HepG2 (cell line): ENCODE results near the gene SLC4A8. TPM values are rescaled to one million over a fixed set of nuclear protein-coding genes. Genes with fewer than 3 reads are reported as not detected.

Experiments
- ATAC-seq: fragments of 200-7000 bp; cut with Tn5 transposase; 3 replicates; pipeline ENCODE4 v1.9.1; 2020; ENCODE audit warnings: mild to moderate bottlenecking, moderate library complexity
- BruUV-seq: library from RNA; stranded (reverse); fragments of 400-500 nt; replicated peaks from 2 replicates; lab custom pipeline; 2021; lab: Mats Ljungman, UMichigan
- CTCF ChIA-PET: fragments of 300-600 bp; formaldehyde crosslinking; extraction: SDS; loops from one replicate; lab custom pipeline; 2021; ENCODE audit warnings: low total read pairs, inconsistent platforms, low intra/inter-chr PET ratio; lab: Yijun Ruan, JAX
- POLR2A ChIA-PET: fragments of 350-600 bp; sonication (Branson Sonifier 250); formaldehyde crosslinking; loops from one replicate; lab custom pipeline; 2020; ENCODE audit warnings: antibody characterized with exemption, inconsistent platforms; lab: Yijun Ruan, JAX
- DNase-seq: peaks from one replicate; pipeline ENCODE4 v3.0.0-alpha.2; 2015; ENCODE audit warnings: low spot score
- FAIRE-seq: peaks from 3 replicates; lab custom pipeline; 2011; peaks lifted over from hg19 to GRCh38; lab: Jason Lieb, UNC
- H2AFZ ChIP-seq: one replicate; pipeline ENCODE4 v1.6.1; 2011; ENCODE audit warnings: low read length, inconsistent platforms
- H3K27ac ChIP-seq: fragments of 300-600 bp; 3 replicates; pipeline ENCODE4 v1.8.0; 2011; ENCODE audit warnings: mixed run types, mild to moderate bottlenecking, mixed read lengths, low read length, inconsistent platforms; ENCODE audit not compliant: insufficient read depth; ENCODE audit errors: extremely low read length
- H3K27me3 ChIP-seq, 2 experiments: fragments of 200-600 bp in 1 of 2; 2 replicates in 1 of 2; 3 replicates in 1 of 2; pipeline versions ENCODE4 v1.6.0 to v1.8.0; 2011; ENCODE audit warnings: low read length in 2 of 2, mild to moderate bottlenecking in 2 of 2, moderate library complexity in 2 of 2, inconsistent platforms in 1 of 2; ENCODE audit not compliant: insufficient read depth in 2 of 2, control insufficient read depth in 1 of 2
- H3K36me3 ChIP-seq, 2 experiments: fragments of 200-600 bp in 1 of 2; replicated peaks in 1 of 2; 2 replicates in 1 of 2; 3 replicates in 1 of 2; pipeline versions ENCODE4 v1.5.1 to v1.8.0; 2011; ENCODE audit warnings: low read length in 2 of 2, inconsistent platforms in 1 of 2; ENCODE audit not compliant: insufficient read depth in 2 of 2, control insufficient read depth in 1 of 2
- H3K4me1 ChIP-seq: 2 replicates; pipeline ENCODE4 v1.5.1; 2012; ENCODE audit warnings: low read length, inconsistent platforms; ENCODE audit not compliant: insufficient read depth
- H3K4me2 ChIP-seq: 2 replicates; pipeline ENCODE4 v1.6.0; 2011; ENCODE audit warnings: low read depth, low read length, inconsistent platforms
- H3K4me3 ChIP-seq, 3 experiments: fragments of 200-600 bp in 1 of 3; sonication (generic), shearing (Covaris generic) in 1 of 3; replicated peaks in 1 of 3; 2 replicates each; pipeline ENCODE4 v1.5.1; 2011 to 2016; ENCODE audit warnings: low read length in 3 of 3, inconsistent platforms in 2 of 3, low read depth in 2 of 3, mild to moderate bottlenecking in 2 of 3, control low read depth in 1 of 3, mixed read lengths in 1 of 3; ENCODE audit not compliant: insufficient read depth in 1 of 3
- H3K79me2 ChIP-seq: one replicate; pipeline ENCODE4 v1.6.1; 2011; ENCODE audit warnings: low read length, inconsistent platforms; ENCODE audit not compliant: insufficient read depth
- H3K9ac ChIP-seq: 2 replicates; pipeline ENCODE4 v1.6.0; 2011; ENCODE audit warnings: mild to moderate bottlenecking, low read depth, low read length, inconsistent platforms; ENCODE audit not compliant: insufficient read depth
- H3K9me3 ChIP-seq: 2 replicates; pipeline ENCODE4 v1.5.1; 2012; ENCODE audit warnings: mild to moderate bottlenecking, low read length
- H4K20me1 ChIP-seq: 2 replicates; pipeline ENCODE4 v1.6.0; 2011; ENCODE audit warnings: inconsistent platforms, mild to moderate bottlenecking, low read length, moderate library complexity; ENCODE audit not compliant: insufficient read depth
- ATF3 ChIP-seq: sonication (generic); formaldehyde crosslinking; IDR thresholded peaks from 2 replicates; pipeline ENCODE4 v1.4.0; 2020; ENCODE audit warnings: missing genetic modification reagents
- BCL6 ChIP-seq: IDR thresholded peaks from 2 replicates; pipeline ENCODE4 v1.6.1; 2016; ENCODE audit warnings: missing genetic modification reagents, missing compliant biosample characterization
- CREBL2 ChIP-seq: sonication (generic); formaldehyde crosslinking; IDR thresholded peaks from 2 replicates; pipeline ENCODE4 v1.8.1; 2023; ENCODE audit warnings: missing genetic modification reagents, mild to moderate bottlenecking, borderline replicate concordance
- GPBP1L1 ChIP-seq: sonication (generic); formaldehyde crosslinking; IDR thresholded peaks from 2 replicates; pipeline ENCODE4 v1.5.0; 2020; ENCODE audit warnings: mild to moderate bottlenecking, missing genetic modification reagents
- HINFP ChIP-seq: sonication (generic); formaldehyde crosslinking; IDR thresholded peaks from 2 replicates; pipeline ENCODE4 v1.4.0; 2020; ENCODE audit warnings: low read depth, mild to moderate bottlenecking, missing genetic modification reagents
- KLF12 ChIP-seq: sonication (generic); formaldehyde crosslinking; IDR thresholded peaks from 2 replicates; pipeline ENCODE4 v1.4.0; 2020; ENCODE audit warnings: missing genetic modification reagents, borderline replicate concordance
- MTA1 ChIP-seq: sonication (generic); formaldehyde crosslinking; IDR thresholded peaks from 2 replicates; pipeline ENCODE4 v1.4.0; 2020; ENCODE audit warnings: missing genetic modification reagents, mild to moderate bottlenecking, borderline replicate concordance
- TIGD3 ChIP-seq: sonication (generic); formaldehyde crosslinking; IDR thresholded peaks from 2 replicates; pipeline ENCODE4 v1.5.1; 2020; ENCODE audit warnings: mild to moderate bottlenecking, missing genetic modification reagents, borderline replicate concordance
- TRIM24 ChIP-seq: sonication (generic); formaldehyde crosslinking; IDR thresholded peaks from 2 replicates; pipeline ENCODE4 v1.8.0; 2022; ENCODE audit warnings: mild to moderate bottlenecking, missing genetic modification reagents
- ZNF350 ChIP-seq: sonication (generic); formaldehyde crosslinking; IDR thresholded peaks from 2 replicates; pipeline ENCODE4 v1.4.0; 2020; ENCODE audit warnings: mild to moderate bottlenecking, low read depth, missing genetic modification reagents, borderline replicate concordance
- ZNF431 ChIP-seq: sonication (generic); formaldehyde crosslinking; IDR thresholded peaks from 2 replicates; pipeline ENCODE4 v1.9.0; 2022; ENCODE audit warnings: missing genetic modification reagents, low read depth, mild to moderate bottlenecking, borderline replicate concordance
- ZNF710 ChIP-seq: sonication (generic); formaldehyde crosslinking; IDR thresholded peaks from 2 replicates; pipeline ENCODE4 v1.5.0; 2020; ENCODE audit warnings: mild to moderate bottlenecking, missing genetic modification reagents, borderline replicate concordance
- WGBS: methylation state at CpG from one replicate; pipeline ENCODE4 v1.1.6; 2017; ENCODE audit warnings: low lambda C conversion rate; 5-methylcytosine and 5-hydroxymethylcytosine counted together
- in situ Hi-C: cut with HindIII; loops from 2 replicates; pipeline ENCODE4 v1.10.0; 2017; ENCODE audit warnings: low pct_unique_long_range_greater_than_20kb; ENCODE audit not compliant: extremely low pct_ligation_motif_present
- intact Hi-C: fragments of 100-400 bp; cut with micrococcal nuclease; formaldehyde crosslinking; loops from one replicate; pipeline ENCODE4 v1.10.0; 2022; ENCODE audit not compliant: unreplicated experiment
- polyA plus RNA-seq, 8 experiments: library from polyadenylated mRNA; depleted of rRNA in 3 of 8; stranded (reverse) in 7 of 8; unstranded in 1 of 8; fragments of >200 nt; fragmentation: Illumina TruSeq in 4 of 8; extraction: Trizol in 4 of 8; gene quantifications; 2 replicates each; pipeline versions ENCODE4 v1.2.1 to v1.2.3, GENCODE V29; 2011 to 2016; ENCODE audit warnings: low read depth in 4 of 8, missing spikeins in 1 of 8, mixed read lengths in 1 of 8; ENCODE audit not compliant: insufficient read depth in 1 of 8
- total RNA-seq, 5 experiments: library from RNA; depleted of rRNA; stranded (reverse); fragments of >200 nt; fragmentation: Illumina TruSeq; extraction: Trizol; gene quantifications; 2 replicates each; pipeline ENCODE4 v1.2.3, GENCODE V29; 2016; ENCODE audit warnings: low read depth in 1 of 5
- TF ChIP-seq, protein P1 (sequence below): sonication (generic); formaldehyde crosslinking; IDR thresholded peaks from 2 replicates; pipeline ENCODE4 v1.8.0; 2022; ENCODE audit warnings: mild to moderate bottlenecking, missing genetic modification reagents, moderate library complexity
- TF ChIP-seq, protein P2 (sequence below): sonication (generic); formaldehyde crosslinking; IDR thresholded peaks from 2 replicates; pipeline ENCODE4 v1.4.0; 2020; ENCODE audit warnings: missing genetic modification reagents

SLC4A8 gene
- total and polyA plus RNA-seq, 2 of the 13 experiments (the other 11 are each of a cell fraction or from before 2014, with no cell fraction given) = under 0.01 to 0.07 TPM

DNA sequence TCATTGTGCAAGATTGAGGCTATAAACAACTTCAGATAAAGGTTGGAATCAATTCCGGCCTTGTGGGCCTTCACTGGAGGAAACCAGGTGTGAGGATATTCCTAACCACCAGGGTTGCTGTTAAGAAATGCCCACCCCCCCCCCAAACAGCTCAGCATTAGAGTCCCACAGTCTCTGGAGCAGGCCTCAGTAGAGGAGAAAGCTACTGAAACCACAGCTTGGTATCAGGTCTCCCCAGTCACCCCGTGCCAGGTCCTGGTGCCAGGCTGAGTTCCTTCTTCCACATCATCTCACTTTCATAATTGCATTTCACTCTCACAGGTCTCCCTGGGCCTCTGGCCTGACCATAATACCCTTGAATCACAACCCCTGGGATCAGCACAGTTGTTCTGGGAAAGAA is 45.9 kb upstream of the SLC4A8 start (continued):
- TF ChIP-seq, protein P1, sequence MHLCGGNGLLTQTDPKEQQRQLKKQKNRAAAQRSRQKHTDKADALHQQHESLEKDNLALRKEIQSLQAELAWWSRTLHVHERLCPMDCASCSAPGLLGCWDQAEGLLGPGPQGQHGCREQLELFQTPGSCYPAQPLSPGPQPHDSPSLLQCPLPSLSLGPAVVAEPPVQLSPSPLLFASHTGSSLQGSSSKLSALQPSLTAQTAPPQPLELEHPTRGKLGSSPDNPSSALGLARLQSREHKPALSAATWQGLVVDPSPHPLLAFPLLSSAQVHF (CRISPR knock-in tag) = no peak
- TF ChIP-seq ZNF350 (CRISPR knock-in tag) (no peak), MTA1 (CRISPR knock-in tag) (no peak), TIGD3 (CRISPR knock-in tag) (no peak), GPBP1L1 (CRISPR knock-in tag) (no peak)
- TF ChIP-seq, protein P2, sequence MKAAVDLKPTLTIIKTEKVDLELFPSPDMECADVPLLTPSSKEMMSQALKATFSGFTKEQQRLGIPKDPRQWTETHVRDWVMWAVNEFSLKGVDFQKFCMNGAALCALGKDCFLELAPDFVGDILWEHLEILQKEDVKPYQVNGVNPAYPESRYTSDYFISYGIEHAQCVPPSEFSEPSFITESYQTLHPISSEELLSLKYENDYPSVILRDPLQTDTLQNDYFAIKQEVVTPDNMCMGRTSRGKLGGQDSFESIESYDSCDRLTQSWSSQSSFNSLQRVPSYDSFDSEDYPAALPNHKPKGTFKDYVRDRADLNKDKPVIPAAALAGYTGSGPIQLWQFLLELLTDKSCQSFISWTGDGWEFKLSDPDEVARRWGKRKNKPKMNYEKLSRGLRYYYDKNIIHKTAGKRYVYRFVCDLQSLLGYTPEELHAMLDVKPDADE = no peak

DNA sequence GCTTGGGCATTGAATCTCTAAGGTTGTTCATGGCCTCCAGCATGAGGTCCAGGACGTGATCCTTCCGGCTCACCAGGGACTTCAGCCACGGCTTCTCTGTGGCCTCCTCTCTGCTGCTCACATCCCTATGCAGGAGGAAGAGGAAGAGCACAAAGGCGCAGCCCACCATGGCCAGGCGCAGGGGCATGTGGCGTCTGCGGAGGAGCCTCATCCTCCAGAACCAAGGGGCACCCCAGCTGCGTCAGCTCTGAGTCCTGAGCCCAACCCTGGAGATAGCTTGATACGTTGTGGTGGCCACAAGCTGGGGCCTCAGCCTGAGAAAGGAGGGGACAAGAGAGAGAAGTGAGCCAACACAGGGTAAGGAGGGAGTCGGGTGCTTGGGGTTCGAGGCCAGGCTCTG is 45.1 kb upstream of the SLC4A8 start:
- ATAC-seq (no peak), DNase-seq (no peak), FAIRE-seq (no peak)
- H3K4me1 ChIP-seq = no peaks in the 10 kb centered on the region
- intact Hi-C loops (no loop called here), in situ Hi-C loops (no loop called here)
- H3K36me3 ChIP-seq = no peaks in the 10 kb centered on the region
- no peak overlapping the region for H3K4me3 ChIP-seq
- H3K27ac ChIP-seq = no peak overlapping the region
- no peak overlapping the region for H3K9ac ChIP-seq
- CTCF ChIA-PET = no interaction called here
- 69% methylated on average over 4 of the region's 11 CpGs for WGBS
- H3K9me3 ChIP-seq = no peaks in the 10 kb centered on the region
- BruUV-seq = no TSS peak
- POLR2A ChIA-PET = no interaction called here
- no peak overlapping the region for H2AFZ ChIP-seq
- no peak overlapping the region for H3K4me2 ChIP-seq
- H3K27me3 ChIP-seq = no peaks in the 10 kb centered on the region; a peak in 1 of 5 replicates
- 0 out of 2 replicates have a peak, but pooled peaks cover 2% of the 10 kb centered on the region for H4K20me1 ChIP-seq
- H3K79me2 ChIP-seq = no peaks in the 10 kb centered on the region
- TF ChIP-seq HINFP = no peak
- no peak for TF ChIP-seq ATF3 (CRISPR knock-in tag)
- no peak for TF ChIP-seq BCL6
- no peak for TF ChIP-seq KLF12 (CRISPR knock-in tag)
- no peak for TF ChIP-seq TRIM24
- TF ChIP-seq ZNF710 (CRISPR knock-in tag) = no peak
- no peak for TF ChIP-seq CREBL2 (CRISPR knock-in tag)
- no peak for TF ChIP-seq ZNF431 (CRISPR knock-in tag)
